ENCODE data around the gene SLC39A13.

DNA sequence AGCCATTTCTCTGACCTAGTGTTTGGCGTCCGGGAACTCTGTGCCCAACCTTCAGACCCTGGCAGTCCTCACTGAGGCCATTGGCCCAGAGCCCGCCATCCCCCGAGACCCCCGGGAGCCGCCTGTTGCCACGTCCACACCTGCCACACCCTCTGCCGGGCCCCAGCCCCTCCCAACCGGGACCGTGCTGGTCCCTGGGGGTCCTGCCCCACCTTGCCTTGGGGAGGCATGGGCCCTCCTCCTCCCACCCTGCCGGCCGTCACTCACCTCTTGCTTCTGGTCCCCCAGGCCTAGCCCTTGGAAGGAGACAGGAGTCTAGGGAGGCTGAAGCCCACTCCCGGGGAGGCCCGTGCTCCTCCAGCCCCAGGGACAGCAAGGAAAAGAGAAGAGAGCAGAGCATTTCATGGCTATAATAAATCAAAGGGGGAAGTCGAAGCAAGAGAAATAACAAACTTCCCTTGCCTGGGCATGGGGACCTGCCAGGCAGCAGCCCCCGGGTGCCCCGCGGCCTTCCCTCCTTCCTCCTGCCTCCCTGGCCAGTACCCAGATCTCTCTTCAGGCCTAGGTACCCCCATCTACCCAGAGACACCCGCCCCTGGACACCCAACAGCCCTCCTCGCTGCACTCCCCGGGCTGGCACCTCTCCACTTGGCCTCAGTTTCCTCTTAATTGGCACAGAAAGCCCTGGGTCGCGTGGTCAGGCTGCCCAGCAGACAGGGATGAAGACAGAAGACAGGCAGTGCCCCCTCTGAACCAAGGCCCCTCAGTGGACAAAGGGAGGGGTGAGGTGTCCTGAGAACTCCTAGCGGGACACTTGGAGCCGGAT is 13.0 kb upstream of the SLC39A13 start:
- TF ChIP-seq CTCF (IDR thresholded peaks at IDR 0.05) = no peak
- TF ChIP-seq POLR2A (IDR thresholded peaks at IDR 0.05) = no peak
- TF ChIP-seq POLR2AphosphoS5 (IDR thresholded peaks at IDR 0.05) = no peak
- TF ChIP-seq EP300 (IDR thresholded peaks at IDR 0.05) = no peak

Measured in gastroesophageal sphincter (tissue), 3 donors.